ENCODE measurements around the gene ETNPPL.

The ETNPPL gene

DNA sequence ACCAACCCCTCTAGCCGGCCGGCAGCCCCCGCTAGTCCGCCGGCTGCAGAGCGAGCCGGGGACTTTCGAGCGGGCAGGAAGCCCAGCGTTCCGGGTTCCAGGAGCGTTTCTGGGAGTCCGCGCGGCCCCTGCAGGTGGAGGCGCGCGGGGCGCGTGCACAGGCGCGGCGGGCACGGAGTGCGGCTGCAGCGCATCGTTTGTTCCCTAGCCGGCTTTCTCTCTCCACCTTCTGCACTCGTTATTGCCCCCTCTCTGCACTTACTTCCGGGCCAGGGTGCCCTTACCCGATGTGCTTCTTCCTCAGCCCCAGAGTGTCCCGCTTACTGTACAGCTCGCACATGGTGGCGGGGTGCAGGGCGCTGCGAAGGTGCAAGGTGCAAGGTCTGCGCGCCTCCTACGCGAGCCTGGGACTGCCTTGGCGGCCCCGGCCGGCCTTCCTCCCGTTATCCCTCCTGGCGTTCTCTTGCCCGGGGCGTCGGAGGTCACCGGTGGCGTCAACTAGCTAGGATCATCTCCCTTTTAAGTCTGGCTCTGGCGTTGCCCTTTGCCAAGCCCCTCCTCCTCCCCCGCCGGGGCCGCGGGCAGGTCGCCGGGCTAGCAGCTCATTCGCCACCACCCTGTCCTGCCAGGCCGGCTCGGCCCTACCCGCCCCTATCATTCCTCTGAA lies at the start of gene ETNPPL:
Gene ETNPPL (minus strand): TSS at position 495 of the 667 bp plus-strand sequence. CDS start 155 bp downstream, at position 340.
- DNase-seq, result no peak

DNA sequence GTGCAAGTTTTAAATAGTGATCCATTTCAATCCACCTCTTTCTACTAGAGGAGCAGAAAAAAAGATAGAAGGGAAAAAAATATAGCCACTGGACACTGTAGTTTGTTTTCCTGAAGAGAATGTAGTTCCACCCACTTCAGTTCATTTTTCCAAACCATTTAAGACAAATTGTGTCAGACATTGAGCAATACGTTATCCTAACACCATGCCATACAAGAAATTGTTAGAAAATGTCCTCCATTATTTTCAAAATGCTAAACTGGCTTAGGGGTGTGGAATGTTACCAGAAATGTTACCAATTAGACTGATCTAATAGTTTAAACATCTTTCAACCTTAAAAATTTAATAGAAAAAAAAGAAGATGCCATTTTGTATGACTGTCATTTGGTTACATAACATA lies 48.6 kb upstream of the ETNPPL start:
- no peak for DNase-seq

DNA sequence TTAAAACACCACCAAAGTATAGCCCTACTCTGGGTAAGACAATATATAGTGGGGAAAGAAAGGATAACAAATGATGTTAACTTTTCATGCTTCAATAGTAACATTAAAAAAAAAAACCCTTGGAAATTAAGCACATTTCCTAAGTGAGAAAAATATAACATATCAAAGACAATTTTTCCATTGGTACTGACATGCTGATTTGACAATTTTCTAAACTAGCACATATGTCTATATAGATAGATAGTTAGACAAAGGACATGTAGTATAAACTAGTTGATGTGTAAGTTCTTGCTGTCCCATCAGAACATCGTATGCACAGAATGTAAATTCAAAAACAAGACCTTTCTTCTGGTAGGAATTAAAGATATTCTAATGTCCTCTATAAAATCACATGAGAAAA lies 47.2 kb upstream of the ETNPPL start:
- DNase-seq, result no peak

DNA sequence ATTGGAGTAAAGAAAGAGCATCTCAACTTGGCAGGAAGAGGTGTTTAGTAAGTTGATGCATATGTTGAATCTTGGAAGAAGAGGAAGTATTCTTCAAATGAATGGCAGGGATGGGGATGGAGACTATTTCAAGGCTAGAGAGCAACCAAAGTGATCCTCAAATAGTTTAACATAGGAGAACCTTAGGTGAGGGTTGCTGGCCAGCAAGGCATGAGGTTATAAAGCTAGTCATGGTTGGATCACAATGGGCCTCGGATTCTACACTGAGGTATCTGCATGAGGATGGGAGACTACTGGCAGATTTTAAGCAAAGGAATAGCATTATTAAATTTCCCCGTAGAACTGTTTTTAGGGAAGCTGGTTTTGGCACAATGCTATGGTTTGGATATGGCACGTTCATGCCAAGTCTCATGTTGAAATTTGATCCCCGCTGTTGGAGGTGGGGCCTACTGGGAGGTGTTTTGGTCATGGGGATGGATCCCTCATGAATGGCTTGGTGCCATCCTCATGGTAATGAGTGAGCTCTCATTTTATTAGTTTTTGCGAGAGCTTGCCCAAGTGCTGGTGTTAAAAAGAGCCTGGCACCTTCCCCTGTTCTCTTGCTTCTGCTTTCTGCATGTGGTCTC lies 41.9 kb upstream of the ETNPPL start:
- no peak for DNase-seq

DNA sequence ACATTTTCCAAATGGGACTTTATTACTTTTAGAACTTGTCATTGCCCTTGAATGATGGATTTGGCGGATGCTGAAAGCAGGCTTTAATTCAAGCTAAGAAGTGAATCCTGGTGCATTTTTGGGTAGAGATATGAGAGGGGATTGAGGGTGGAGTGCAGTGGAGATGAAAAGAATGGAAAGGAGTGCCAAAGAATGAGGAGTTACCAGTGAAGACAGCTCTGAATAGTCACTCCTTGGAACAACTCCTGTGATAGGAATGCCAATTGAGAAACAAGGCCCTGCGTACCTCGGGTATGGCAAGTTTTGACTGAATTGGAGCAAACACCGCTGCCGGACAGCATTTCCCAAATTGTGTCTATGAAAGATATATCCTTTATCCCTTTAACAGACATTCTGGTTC lies 36.5 kb upstream of the ETNPPL start:
- DNase-seq, result no peak

DNA sequence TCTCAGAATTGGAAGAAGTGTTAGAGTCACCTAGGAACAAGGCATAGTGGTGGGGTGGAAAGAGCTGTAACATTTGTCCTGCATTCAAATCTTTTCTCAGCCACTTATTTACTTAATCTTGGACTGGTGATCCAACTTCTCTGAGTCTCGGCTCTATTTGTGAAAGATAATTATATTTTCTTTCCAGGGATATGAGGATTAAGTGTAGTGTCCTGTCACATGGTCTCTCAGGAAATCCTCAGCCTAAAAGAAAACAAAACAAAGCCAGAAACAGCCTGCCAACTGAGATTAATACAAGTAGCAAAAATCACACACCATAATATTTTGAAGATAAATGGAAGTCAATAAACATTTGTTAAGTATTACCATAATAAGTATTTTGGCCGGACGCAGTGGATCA lies 33.3 kb upstream of the ETNPPL start:
- DNase-seq, result no peak

DNA sequence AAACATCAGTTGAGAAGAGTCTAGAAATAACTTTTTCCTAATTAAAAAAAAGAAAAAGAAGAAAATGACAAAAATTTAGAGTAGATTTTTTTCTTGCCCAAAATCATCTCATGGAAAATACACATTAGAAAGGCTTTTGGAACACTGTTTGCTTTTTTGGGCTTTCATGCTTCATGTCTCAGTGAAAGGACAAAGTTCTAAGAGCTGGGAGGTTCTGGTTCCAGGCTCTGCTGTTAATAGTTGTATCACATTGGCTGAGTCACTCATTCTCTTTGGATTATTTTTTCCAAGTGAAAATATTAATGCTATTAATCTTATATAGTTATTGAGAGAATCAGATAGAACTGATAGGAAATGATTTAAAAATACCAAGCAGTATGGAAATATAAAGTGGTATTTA lies 32.9 kb upstream of the ETNPPL start:
- no peak for DNase-seq

DNA sequence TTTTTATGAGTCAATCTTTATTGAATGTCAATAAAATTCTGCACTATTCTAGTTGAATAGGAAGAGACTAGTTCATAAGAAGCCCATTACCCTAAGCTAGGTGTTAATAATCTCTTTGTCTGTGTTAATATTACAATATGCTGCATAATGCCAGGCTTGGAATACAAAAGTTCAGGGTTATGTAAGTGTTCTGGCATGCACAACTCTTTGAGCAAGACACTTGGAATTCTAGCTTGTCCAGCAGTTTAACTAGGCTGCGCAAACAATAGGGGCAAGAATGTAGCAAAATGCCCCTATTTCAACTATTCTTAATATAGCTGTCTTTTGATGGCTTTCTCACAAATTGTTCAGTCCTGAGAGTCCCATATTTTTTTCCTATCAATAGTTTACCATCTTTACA lies 31.3 kb upstream of the ETNPPL start:
- no peak for DNase-seq

DNA sequence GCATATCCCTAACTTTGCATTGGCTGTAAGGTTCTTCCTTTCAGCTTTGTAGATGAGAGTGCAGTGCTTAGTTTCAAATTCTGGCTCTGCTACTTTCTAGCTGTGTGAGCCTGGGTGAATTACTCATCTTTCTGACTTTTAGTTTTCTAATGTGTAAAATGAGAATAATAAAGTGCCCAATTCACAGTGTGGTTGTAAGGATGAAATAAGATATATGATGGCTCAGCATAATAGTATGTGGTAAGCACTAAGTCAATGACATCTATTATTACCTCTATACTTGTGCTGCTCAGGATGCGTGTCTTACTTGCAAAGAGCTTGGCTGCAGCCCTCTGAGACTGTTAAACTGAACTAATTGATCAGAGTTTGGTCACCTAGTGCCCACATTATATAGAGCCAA lies 30.6 kb upstream of the ETNPPL start:
- no peak for DNase-seq

DNA sequence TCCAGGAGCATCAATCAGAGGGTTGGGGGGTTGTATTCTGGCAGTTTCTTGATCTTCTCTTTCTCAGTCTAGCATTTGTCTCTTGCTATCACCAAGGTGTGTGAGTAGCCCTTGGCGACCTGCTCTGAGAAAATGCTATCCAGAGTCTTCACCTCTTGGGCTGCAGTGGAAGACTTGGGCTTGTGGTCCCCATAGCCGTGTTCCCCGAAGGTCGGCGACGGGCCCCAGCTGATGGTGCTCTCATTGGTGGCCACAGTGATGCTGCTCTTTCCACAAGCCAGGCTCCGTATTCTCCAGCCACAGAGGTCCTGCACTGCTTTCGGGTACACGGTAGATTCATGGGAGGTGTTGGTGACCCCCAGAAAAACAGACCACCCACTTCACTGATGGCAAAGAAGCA lies 25.9 kb upstream of the ETNPPL start:
- no peak for DNase-seq

DNA sequence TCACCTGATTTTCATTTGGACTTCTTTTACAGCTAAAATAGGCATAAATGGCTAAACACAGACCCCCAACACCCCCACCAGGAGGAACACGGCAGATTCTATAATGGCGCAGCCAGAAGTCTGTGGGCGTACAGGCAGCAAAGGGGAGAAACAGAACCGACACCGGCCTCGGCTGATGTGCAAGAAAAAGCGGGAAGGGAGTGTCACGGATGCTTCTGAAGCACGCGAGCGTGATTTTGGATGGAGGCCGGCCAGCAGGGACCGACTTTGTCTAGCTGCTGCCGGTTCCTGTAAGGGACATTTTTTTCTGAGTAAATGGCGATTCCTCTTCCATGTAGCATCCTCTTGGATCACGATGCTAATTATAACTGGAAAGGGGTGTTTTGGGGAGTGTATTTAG lies 24.9 kb upstream of the ETNPPL start:
- DNase-seq, result no peak

DNA sequence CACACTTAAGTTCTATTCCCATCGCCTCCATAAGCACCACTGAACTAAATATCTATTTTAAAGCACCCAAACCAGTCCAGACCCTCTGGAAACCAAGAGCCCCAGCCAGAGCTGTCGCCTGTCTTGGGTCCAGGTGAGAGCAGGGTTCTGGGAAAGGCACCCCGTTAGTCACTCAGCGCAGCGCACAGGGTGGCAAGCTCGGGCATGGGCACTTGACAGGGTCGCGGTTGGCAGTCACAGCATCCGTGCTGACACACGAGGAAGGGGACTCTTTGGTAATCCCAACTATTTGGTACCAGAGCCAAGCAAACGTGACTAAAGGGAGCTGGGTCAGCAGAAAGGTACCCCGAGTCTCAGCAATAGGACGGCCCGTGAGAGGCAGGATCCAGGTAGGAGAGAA lies 24.3 kb upstream of the ETNPPL start:
- DNase-seq, result no peak

DNA sequence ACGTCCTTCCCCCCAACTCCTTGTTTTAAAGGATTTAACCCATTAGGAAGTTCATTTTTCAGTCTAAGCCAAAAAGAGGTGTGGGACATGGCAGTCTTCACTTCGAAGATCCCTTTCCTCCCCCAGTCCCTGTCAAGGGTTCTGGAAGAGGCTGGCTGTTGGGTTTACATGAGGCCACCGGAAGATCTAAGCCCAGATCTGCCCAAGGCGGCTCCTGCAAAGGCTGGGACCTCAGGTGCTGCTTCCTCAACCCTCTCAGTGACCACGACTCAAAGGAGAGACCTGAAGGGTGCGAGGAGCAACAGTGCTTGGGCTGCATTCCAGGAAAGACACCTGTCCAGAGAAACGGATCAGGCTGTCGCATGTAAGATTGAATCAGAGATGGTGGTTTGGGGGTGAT lies 23.5 kb upstream of the ETNPPL start:
- no peak for DNase-seq

DNA sequence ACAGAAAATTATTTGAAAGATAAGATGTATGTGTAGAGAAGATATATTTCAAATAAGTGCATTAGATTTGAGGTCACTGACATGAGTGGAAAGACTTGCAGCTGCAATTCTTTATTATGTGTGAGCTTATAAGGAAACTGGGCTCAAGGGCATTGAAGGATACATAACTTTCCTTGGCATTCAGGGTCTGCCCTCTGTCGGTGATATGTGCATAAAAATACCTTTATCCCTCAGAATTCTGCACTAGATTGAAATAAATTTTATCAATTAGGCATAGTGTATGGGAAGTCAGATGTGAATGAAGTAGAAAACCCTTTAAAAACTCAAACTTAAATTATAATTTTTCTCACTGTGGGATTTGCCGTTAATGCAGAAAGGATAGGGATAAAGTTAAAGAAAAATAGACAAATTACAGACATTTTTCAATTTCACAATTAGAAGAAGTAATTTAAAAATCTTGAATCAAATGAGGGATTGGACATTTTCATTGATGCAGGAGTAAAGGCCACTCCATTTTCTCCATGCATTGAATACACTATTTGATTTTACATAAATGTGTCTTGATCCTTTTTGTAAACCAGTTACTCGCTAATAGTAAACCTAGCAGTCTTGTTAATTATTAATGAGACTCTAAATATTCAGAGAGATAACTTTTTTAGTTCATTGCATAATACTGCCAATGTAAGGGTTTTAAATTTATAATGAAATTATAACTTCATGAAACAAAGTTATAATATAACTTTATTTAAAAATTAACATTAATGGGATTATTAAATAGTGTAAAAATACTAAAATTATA lies 21.0 kb upstream of the ETNPPL start:
- no peak for DNase-seq

DNA sequence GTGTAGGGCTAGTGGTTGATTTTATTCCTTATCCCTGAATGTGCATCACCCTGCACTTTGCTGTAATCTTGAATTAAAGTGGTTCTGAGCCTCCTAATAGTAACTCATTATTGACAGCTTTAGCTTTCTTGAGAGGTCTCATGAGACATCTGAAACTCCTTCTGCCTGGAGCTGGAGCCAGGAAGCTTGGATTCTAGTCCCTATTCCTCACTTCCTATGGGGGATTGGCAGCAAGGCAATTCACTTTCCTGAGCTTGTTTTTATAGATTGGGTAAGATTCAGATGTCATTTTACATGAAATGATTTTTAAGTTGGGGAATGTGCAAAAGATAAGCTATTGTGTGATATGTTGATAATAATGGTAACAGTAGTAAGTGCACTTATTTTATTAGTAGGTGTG lies 17.1 kb upstream of the ETNPPL start:
- DNase-seq, result no peak

DNA sequence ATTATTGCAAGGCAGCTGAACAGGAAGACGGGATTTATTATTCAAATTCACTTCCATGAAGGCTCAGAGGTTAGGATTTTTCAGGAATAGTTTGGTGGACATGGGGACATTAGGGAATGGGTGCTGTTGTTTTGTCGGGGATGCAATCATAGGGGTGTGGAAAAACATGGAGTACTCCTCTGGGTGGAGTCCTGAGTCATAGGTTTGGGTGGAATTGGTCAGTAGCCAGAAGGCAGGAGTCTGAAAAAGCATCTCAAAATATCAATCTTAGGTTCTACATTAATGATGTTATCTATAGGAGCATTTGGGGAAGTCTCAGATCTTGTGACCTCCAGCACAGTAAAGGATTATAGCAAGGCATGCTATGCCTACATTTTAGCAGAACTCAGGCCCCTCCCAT lies 14.5 kb upstream of the ETNPPL start:
- no peak for DNase-seq

DNA sequence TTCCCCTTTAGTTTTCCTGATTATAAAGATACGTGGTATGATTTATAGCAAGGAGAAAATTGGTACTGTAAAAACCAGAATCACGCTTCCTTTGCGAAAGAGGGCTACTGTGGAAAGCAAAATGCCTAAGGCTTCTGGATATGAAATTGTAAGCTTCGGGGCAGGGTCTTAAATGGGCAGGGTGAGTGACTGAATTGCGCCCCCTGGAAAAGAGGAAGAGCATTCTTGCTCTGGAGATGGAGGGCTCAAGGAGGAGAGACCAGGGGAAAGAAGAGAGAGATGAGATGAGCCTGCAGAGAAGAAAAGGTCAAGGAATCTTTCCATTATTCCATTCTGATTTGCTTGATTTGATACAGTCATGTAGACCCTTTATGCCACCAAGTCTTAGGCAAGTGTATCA lies 13.1 kb upstream of the ETNPPL start:
- no peak for DNase-seq

DNA sequence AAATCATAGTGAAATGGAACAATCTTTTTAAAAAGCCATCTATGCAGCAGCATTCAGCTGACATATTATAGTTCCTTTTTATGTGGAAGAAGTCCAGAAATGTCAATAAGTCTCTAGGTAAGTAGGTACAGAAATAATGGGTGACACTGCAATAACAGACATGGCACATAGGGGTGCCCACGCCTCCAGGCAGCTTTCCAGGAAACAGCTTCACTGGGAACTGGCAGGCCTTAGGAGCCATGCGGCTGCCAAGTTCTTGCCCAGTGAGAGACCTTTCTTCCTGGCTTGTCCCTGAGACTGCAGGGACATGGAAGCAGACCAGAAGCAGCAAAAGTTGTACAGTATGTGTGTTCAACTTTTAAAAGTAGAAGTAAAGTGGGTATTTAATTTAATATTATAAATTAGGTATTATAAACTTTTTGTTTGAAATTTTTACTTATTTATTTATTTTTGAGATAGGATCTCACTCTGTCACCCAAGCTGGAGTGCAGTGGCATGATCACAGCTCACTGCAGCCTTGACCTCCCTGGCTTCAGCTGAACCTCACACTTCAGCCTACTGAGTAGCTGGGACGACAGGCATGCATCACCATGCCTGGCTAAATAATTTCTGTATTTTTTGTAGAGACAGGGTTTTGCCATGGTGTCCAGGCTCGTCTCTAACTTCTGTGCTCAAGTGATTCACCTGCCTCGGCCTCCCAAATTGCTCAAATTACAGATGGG lies 12.1 kb upstream of the ETNPPL start:
- DNase-seq, result no peak

DNA sequence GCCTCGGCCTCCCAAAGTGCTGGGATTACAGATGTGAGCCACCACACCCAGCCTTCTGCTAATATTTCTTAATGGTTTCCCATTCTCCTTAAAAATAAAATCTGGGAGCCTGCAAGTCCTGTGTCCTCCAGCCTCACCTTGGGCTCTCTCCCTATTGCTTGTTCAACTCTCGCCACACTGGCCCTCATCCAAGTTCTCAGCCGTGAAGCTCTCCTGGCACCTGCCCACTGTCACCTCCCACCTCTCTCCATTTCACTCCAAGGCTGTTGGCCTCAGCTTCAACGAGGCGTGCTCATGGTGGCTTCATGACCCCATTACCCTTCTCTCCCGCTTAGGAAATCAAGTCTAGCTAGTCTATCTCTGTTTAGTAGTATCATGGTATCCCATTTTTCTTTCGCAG lies 9.5 kb upstream of the ETNPPL start:
- no peak for DNase-seq

DNA sequence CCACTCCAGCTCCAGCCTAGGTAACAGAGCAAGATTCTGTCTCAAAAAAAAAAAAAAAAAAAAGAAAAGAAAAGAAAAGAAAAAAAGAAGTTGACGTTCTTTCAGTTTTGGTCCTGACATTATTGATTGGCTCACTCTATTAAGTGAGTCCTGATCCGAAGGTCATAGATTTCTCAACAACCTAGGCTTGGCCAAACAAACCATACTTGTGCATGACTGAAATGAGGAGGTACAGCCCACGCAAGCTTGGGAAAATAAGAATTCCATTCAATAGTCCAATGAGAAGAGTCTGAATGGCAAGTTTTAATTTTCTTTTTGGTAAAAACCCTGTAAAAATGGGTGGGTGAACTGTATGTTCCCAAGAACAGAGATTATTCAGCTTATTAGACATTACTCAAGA lies 3.2 kb upstream of the ETNPPL start:
- DNase-seq, result no peak

DNA sequence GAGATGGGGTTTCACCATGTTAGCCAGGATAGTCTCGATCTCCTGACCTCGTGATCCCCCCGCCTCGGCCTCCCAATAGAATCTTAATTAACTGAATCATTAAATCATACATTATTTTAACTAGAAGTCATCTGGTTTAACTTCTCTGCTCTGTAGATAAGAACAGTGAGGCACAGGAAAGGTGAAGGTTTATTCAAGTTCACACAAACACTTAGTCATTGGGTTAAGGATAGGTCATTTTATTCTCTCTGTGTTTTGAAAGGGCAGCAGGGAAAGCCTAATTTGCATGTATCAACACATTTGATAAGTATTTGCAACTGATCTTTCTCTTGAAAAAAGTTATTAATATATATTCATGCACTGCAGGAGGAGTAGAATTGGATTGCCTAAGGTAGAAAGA lies 1.1 kb upstream of the ETNPPL start:
- no peak for DNase-seq

DNA sequence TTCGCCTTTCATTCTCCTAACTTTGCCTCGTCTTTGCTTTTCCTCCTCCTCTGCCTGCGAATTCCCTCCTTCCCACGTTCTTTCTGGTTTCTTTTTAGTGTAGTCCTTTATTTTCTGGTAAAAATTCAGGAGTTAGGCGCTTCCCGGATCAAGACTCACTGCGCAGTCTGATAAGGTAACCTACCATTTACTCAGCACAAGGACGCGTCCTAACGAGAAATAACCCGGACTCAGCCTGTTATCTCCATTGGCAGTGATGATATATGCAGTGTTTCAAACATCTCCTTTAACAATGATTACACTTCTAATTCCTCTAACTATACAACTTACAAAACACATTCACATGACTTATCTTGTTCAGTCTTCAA lies 357 bp upstream of the ETNPPL start:
- no peak for DNase-seq

DNA sequence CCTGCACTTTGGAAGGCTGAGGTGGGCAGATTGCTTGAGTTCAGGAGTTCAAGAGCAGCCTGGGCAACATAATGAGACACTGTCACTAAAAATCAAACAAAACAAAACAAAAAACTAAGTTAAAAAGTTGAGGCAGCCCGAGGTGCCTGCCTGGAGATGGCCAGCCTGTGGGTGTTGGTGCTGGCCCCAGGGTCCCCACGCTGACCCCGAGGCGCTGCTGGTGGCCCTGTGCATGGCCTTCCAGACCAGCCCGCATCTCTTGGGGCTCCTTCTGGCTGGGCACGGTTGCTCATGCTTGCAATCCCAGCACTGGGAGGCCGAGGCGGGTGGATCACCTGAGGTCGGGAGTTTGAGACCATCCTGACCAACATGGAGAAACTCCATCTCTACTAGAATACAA lies 4.4 kb downstream of the ETNPPL start:
- no peak for DNase-seq

DNA sequence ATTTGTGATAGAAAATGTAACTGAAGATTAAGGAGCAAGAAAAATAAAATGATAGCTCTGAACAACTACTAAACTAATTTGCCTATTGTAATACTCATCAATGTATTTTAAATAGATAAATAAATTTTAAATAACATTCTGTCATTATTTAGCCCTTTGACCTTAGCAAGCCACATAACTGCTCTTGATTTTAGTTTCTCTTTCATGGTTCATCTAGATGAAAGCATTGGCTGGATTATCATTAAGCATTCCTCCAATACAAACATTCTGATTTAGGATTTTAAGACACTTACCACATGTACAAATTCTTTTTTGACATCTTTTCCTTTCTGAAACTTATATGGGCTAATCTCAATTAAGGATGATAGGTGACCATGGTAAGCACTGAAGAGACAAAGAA lies 8.5 kb downstream of the ETNPPL start:
- no peak for DNase-seq
